ENCODE measurements around the gene TSHZ2.

Gene TSHZ2

GRCh38 chr20:53072923-53073579 lies 100.9 kb downstream of the TSHZ2 start:
- TF ChIP-seq ZFX (IDR thresholded peaks at IDR 0.05; ENCODE audit: borderline replicate concordance): no peak
- TF ChIP-seq, protein P1, sequence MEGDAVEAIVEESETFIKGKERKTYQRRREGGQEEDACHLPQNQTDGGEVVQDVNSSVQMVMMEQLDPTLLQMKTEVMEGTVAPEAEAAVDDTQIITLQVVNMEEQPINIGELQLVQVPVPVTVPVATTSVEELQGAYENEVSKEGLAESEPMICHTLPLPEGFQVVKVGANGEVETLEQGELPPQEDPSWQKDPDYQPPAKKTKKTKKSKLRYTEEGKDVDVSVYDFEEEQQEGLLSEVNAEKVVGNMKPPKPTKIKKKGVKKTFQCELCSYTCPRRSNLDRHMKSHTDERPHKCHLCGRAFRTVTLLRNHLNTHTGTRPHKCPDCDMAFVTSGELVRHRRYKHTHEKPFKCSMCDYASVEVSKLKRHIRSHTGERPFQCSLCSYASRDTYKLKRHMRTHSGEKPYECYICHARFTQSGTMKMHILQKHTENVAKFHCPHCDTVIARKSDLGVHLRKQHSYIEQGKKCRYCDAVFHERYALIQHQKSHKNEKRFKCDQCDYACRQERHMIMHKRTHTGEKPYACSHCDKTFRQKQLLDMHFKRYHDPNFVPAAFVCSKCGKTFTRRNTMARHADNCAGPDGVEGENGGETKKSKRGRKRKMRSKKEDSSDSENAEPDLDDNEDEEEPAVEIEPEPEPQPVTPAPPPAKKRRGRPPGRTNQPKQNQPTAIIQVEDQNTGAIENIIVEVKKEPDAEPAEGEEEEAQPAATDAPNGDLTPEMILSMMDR (IDR thresholded peaks at IDR 0.05): no peak
- H3K27ac ChIP-seq: no peak overlapping the region

- TF ChIP-seq, protein P1 (IDR thresholded peaks at IDR 0.05): no peak
- TF ChIP-seq ZFX (IDR thresholded peaks at IDR 0.05; ENCODE audit: borderline replicate concordance): no peak
- H3K27ac ChIP-seq: no peak overlapping the region
These were observed 101.7 kb downstream of the TSHZ2 start for GRCh38 chr20:53073636-53074415.

GRCh38 chr20:53074811-53075314 lies 102.7 kb downstream of the TSHZ2 start:
- TF ChIP-seq, protein P1 (IDR thresholded peaks at IDR 0.05): no peak
- TF ChIP-seq ZFX (IDR thresholded peaks at IDR 0.05; ENCODE audit: borderline replicate concordance): no peak
- no peak overlapping the region for H3K27ac ChIP-seq

DNA sequence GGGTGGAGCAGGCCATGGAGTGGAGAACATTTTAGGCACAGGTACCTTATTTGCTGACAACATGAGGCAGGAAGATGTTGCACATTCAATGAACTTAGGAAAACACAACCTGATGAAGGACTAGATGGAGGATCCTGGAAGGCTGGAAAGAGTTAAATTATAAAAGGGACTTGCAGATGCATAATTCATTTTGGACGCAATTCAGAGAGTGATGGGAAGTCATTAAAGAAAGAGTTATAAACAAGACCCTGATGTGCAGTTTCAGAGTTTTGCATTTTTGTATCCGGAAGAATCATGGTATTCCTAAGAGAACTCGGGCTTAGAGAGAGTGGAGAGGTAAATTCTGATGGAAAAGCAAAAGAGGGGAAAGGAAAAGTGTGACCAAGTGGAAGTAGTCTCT lies 104.5 kb downstream of the TSHZ2 start:
- TF ChIP-seq ZFX (IDR thresholded peaks at IDR 0.05; ENCODE audit: borderline replicate concordance): no peak
- TF ChIP-seq, protein P1 (IDR thresholded peaks at IDR 0.05): no peak
- no peak overlapping the region for H3K27ac ChIP-seq

GRCh38 chr20:53077373-53078205 lies 105.4 kb downstream of the TSHZ2 start:
- H3K27ac ChIP-seq: no peak overlapping the region
- TF ChIP-seq, protein P1 (IDR thresholded peaks at IDR 0.05): no peak
- no peak for TF ChIP-seq ZFX (IDR thresholded peaks at IDR 0.05; ENCODE audit: borderline replicate concordance)

GRCh38 chr20:53078761-53079160 lies 106.6 kb downstream of the TSHZ2 start:
- TF ChIP-seq, protein P1 (IDR thresholded peaks at IDR 0.05): no peak
- no peak for TF ChIP-seq ZFX (IDR thresholded peaks at IDR 0.05; ENCODE audit: borderline replicate concordance)
- H3K27ac ChIP-seq: no peak overlapping the region
